Measurements from ENCODE around the gene LACRT.

DNA sequence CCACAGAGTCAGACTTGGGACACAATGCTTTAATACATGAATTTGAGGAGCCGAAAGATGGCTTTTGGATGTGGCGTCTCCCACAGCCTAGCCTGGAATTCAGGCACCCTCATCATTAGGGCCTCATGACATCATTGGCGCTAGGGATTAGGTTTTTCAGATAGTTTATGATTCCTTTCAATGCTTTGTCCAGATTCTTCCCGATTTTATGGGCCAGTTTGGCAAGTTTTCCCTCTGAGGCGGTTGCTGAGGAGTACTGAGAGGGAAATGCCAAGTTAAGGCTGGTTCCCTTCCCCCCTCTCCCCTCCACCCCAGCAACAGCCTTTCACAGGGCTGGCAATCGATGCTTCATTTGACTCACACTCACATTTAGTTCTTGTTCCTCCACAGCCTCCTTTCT, 26.5 kb downstream of the LACRT start:
- TF ChIP-seq, protein P1, sequence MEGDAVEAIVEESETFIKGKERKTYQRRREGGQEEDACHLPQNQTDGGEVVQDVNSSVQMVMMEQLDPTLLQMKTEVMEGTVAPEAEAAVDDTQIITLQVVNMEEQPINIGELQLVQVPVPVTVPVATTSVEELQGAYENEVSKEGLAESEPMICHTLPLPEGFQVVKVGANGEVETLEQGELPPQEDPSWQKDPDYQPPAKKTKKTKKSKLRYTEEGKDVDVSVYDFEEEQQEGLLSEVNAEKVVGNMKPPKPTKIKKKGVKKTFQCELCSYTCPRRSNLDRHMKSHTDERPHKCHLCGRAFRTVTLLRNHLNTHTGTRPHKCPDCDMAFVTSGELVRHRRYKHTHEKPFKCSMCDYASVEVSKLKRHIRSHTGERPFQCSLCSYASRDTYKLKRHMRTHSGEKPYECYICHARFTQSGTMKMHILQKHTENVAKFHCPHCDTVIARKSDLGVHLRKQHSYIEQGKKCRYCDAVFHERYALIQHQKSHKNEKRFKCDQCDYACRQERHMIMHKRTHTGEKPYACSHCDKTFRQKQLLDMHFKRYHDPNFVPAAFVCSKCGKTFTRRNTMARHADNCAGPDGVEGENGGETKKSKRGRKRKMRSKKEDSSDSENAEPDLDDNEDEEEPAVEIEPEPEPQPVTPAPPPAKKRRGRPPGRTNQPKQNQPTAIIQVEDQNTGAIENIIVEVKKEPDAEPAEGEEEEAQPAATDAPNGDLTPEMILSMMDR (IDR thresholded peaks at IDR 0.05), result no peak
- no peak for TF ChIP-seq POLR2A (IDR thresholded peaks at IDR 0.05)
